ENCODE results near the gene COBLL1.

GRCh38 chr2:164693834-164694233, 147.8 kb downstream of the COBLL1 start:
- TF ChIP-seq CTCF (conservative IDR thresholded peaks at IDR 0.05) (no peak), ZFX (IDR thresholded peaks at IDR 0.05) (no peak)

All from C4-2B (cell line).